HFF-Myc (cell line): ENCODE measurements around the gene CRELD2.

Experiments
- DNase-seq: peaks from one replicate; pipeline ENCODE4 v3.0.0-alpha.2; 2011; ENCODE audit warnings: low read depth; ENCODE audit errors: extremely low read depth
- H3K4me3 ChIP-seq: replicated peaks from 2 replicates; pipeline ENCODE4 v1.5.1; 2011; ENCODE audit warnings: low read depth, mild to moderate bottlenecking, control low read depth, low read length
- CTCF ChIP-seq: IDR thresholded peaks from 2 replicates; pipeline ENCODE4 v1.5.1; 2012; ENCODE audit warnings: mild to moderate bottlenecking, low read depth, low read length, control low read depth; ENCODE audit errors: missing control alignments

Gene CRELD2

GRCh38 chr22:49954991-49955580, 36.7 kb downstream of the CRELD2 start:
- no peak for DNase-seq
- TF ChIP-seq CTCF: no peak
- H3K4me3 ChIP-seq: no peak overlapping the region

GRCh38 chr22:49955581-49956417, 37.4 kb downstream of the CRELD2 start:
- H3K4me3 ChIP-seq: no peak overlapping the region
- DNase-seq: no peak
- no peak for TF ChIP-seq CTCF

GRCh38 chr22:49956418-49956770, 38.0 kb downstream of the CRELD2 start:
- no peak overlapping the region for H3K4me3 ChIP-seq
- TF ChIP-seq CTCF: no peak
- no peak for DNase-seq

- no peak overlapping the region for H3K4me3 ChIP-seq
- DNase-seq: no peak
- TF ChIP-seq CTCF: no peak
Measured at GRCh38 chr22:49956914-49957825, 38.7 kb downstream of the CRELD2 start.

- H3K4me3 ChIP-seq: no peak overlapping the region
- no peak for DNase-seq
- TF ChIP-seq CTCF: no peak
Measured at GRCh38 chr22:49957826-49958365, 39.5 kb downstream of the CRELD2 start.

- TF ChIP-seq CTCF: no peak
- no peak overlapping the region for H3K4me3 ChIP-seq
- DNase-seq: no peak
Measured at GRCh38 chr22:49958366-49958921, 40.0 kb downstream of the CRELD2 start.
